Keratinocyte (primary cell): ENCODE measurements around the gene FLYWCH2. TPM values are rescaled to one million over a fixed set of nuclear protein-coding genes. Genes with fewer than 3 reads are reported as not detected.

ENCODE experiments used
- DNase-seq: peaks from one replicate; pipeline ENCODE4 v3.0.0-alpha.2; 2011; ENCODE audit warnings: low read depth, missing footprints, low spot score
- FAIRE-seq: peaks from 2 replicates; lab custom pipeline; 2011; peaks lifted over from hg19 to GRCh38; lab: Jason Lieb, UNC
- H2AFZ ChIP-seq: 2 replicates; pipeline ENCODE4 v1.6.0; 2012; ENCODE audit warnings: low read length, control low read depth, inconsistent platforms; ENCODE audit not compliant: control insufficient read depth
- H3K27ac ChIP-seq: 2 replicates; pipeline ENCODE4 v1.5.1; 2011; ENCODE audit warnings: low read length; ENCODE audit not compliant: control insufficient read depth, insufficient read depth
- H3K27me3 ChIP-seq: 3 replicates; pipeline ENCODE4 v1.6.0; 2011; ENCODE audit warnings: low read length; ENCODE audit not compliant: control insufficient read depth, insufficient read depth; ENCODE audit errors: extremely low read depth
- H3K36me3 ChIP-seq, 2 experiments: 2 replicates in 1 of 2; 3 replicates in 1 of 2; pipeline ENCODE4 v1.5.1; 2011; ENCODE audit warnings: low read length in 2 of 2, mild to moderate bottlenecking in 1 of 2; ENCODE audit not compliant: control insufficient read depth in 2 of 2, insufficient read depth in 2 of 2; ENCODE audit errors: extremely low read depth in 1 of 2
- H3K4me1 ChIP-seq: 3 replicates; pipeline ENCODE4 v1.5.1; 2011; ENCODE audit warnings: low read length; ENCODE audit not compliant: control insufficient read depth, insufficient read depth; ENCODE audit errors: extremely low read depth
- H3K4me2 ChIP-seq: 3 replicates; pipeline ENCODE4 v1.6.0; 2011; ENCODE audit warnings: low read depth, low read length; ENCODE audit not compliant: control insufficient read depth, insufficient read depth; ENCODE audit errors: extremely low read depth
- H3K4me3 ChIP-seq, 3 experiments: fragments of 200-600 bp in 1 of 3; sonication (generic) in 1 of 3; 2 replicates in 2 of 3; 3 replicates in 1 of 3; pipeline ENCODE4 v1.5.1; 2011 to 2016; ENCODE audit warnings: low read length in 3 of 3, mild to moderate bottlenecking in 3 of 3, control low read depth in 2 of 3, inconsistent platforms in 1 of 3, low read depth in 1 of 3, mixed read lengths in 1 of 3, mixed run types in 1 of 3, moderate library complexity in 1 of 3; ENCODE audit not compliant: control insufficient read depth in 2 of 3, insufficient read depth in 2 of 3; ENCODE audit errors: extremely low read depth in 1 of 3
- H3K79me2 ChIP-seq: 2 replicates; pipeline ENCODE4 v1.6.0; 2012; ENCODE audit warnings: low read length; ENCODE audit not compliant: control insufficient read depth, insufficient read depth
- H3K9ac ChIP-seq: 3 replicates; pipeline ENCODE4 v1.6.0; 2011; ENCODE audit warnings: low read length; ENCODE audit not compliant: control insufficient read depth, insufficient read depth; ENCODE audit errors: extremely low read depth
- H3K9me1 ChIP-seq: 3 replicates; pipeline ENCODE4 v1.6.0; 2011; ENCODE audit warnings: low read length; ENCODE audit not compliant: control insufficient read depth, insufficient read depth; ENCODE audit errors: extremely low read depth
- H3K9me3 ChIP-seq: 2 replicates; pipeline ENCODE4 v1.5.1; 2012; ENCODE audit warnings: low read depth, low read length; ENCODE audit not compliant: control insufficient read depth
- H4K20me1 ChIP-seq: 3 replicates; pipeline ENCODE4 v1.6.0; 2011; ENCODE audit warnings: low read length; ENCODE audit not compliant: control insufficient read depth, insufficient read depth; ENCODE audit errors: extremely low read depth
- CTCF ChIP-seq, 3 experiments: IDR thresholded peaks in 1 of 3; conservative IDR thresholded peaks in 1 of 3; optimal IDR thresholded peaks in 1 of 3; 2 replicates in 2 of 3; 3 replicates in 1 of 3; pipeline versions ENCODE3 to v1.5.1; 2011; ENCODE audit warnings: low read length in 3 of 3, mild to moderate bottlenecking in 3 of 3, moderate library complexity in 2 of 3, control low read depth in 1 of 3, inconsistent platforms in 1 of 3; ENCODE audit not compliant: insufficient read depth in 2 of 3; ENCODE audit errors: extremely low read depth in 1 of 3
- EZH2 ChIP-seq: IDR thresholded peaks from one replicate; pipeline ENCODE4 v1.6.1; 2012; ENCODE audit warnings: inconsistent platforms, mild to moderate bottlenecking, low read length, moderate library complexity
- dilution Hi-C: fragments of 300-500 bp; cut with MboI; formaldehyde crosslinking; loops from one replicate; pipeline ENCODE4 v1.7.0; 2020; ENCODE audit warnings: low sequenced_read_pairs; ENCODE audit not compliant: extremely low pct_ligation_motif_present
- polyA plus RNA-seq, 5 experiments: library from polyadenylated mRNA; depleted of rRNA in 3 of 5; stranded (reverse) in 3 of 5; stranded (forward) in 1 of 5; unstranded in 1 of 5; fragments of >200 nt; gene quantifications; 1 replicate in 1 of 5; 2 replicates in 3 of 5; 3 replicates in 1 of 5; pipeline versions ENCODE4 v1.2.1 to v1.2.3, GENCODE V29; 2011 to 2012; ENCODE audit warnings: missing spikeins in 2 of 5, low read depth in 1 of 5, low replicate concordance in 1 of 5

Gene FLYWCH2
- polyA plus RNA-seq, 1 donor (not counting 4 experiments of a cell fraction or from before 2014, with no cell fraction given): 10.1 TPM

- Histone ChIP-seq H3K4me2 (no peak overlapping the region), H3K9ac (no peak overlapping the region), H3K27me3 (no peaks in the 10 kb centered on the region), H3K79me2 (peaks cover 17% of the 10 kb centered on the region), H3K4me1 (peaks cover 20% of the 10 kb centered on the region), H3K9me1 (no peaks in the 10 kb centered on the region), H2AFZ (no peak overlapping the region), H3K27ac (no peak overlapping the region), H4K20me1 (no peaks in the 10 kb centered on the region), H3K9me3 (no peaks in the 10 kb centered on the region), H3K4me3 (no peak overlapping the region), H3K36me3 (peaks cover 0 to 11% of the 10 kb centered on the region in 2 experiments)
- TF ChIP-seq CTCF (optimal IDR thresholded peaks at IDR 0.05 in 1 of 3, IDR thresholded peaks at IDR 0.05 in 1 of 3, conservative IDR thresholded peaks at IDR 0.05 in 1 of 3; ENCODE audit: extremely low read depth in 1 of 3, insufficient read depth in 2 of 3, low read length in 3 of 3) (no peak), EZH2 (no peak)
- DNase-seq (no peak), FAIRE-seq (no peak)
- dilution Hi-C loops: no loop called here
Observed at GRCh38 chr16:2923481-2923880, 40.5 kb downstream of the FLYWCH2 start.

- peaks cover 5 to 18% of the 10 kb centered on the region in 2 experiments for H3K36me3 ChIP-seq
- peak overlapping the region; percentile 46 for H3K4me2 ChIP-seq
- H4K20me1 ChIP-seq: no peaks in the 10 kb centered on the region
- no peaks in the 10 kb centered on the region for H3K9me3 ChIP-seq
- H3K79me2 ChIP-seq: peaks cover 17% of the 10 kb centered on the region
- H2AFZ ChIP-seq: peak overlapping the region; percentile 64
- dilution Hi-C loops: no loop called here
- TF ChIP-seq EZH2: no peak
- TF ChIP-seq CTCF (optimal IDR thresholded peaks at IDR 0.05 in 1 of 3, IDR thresholded peaks at IDR 0.05 in 1 of 3, conservative IDR thresholded peaks at IDR 0.05 in 1 of 3; ENCODE audit: extremely low read depth in 1 of 3, insufficient read depth in 2 of 3, low read length in 3 of 3): no peak
- FAIRE-seq (peak; percentile 51), DNase-seq (peak; percentile 72)
- H3K4me1 ChIP-seq: peaks cover 20% of the 10 kb centered on the region
- peak overlapping the region; percentile 73 for H3K9ac ChIP-seq
- no peaks in the 10 kb centered on the region for H3K27me3 ChIP-seq
- H3K27ac ChIP-seq: peak overlapping the region; percentile 74
- no peaks in the 10 kb centered on the region for H3K9me1 ChIP-seq
- H3K4me3 ChIP-seq: no peak overlapping the region
Observed at GRCh38 chr16:2924901-2925755, 42.1 kb downstream of the FLYWCH2 start.
